Liver (tissue), 3 donors: ENCODE measurements around the gene CPOX.

Source experiments
- CTCF ChIP-seq: fragments of 150-350 bp; IDR thresholded peaks from 2 replicates; pipeline ENCODE4 v1.5.1; 2017; ENCODE audit warnings: improper control_type of control experiment, low read depth, low read length; ENCODE audit not compliant: missing input control
- EGR1 ChIP-seq, 2 donors: IDR thresholded peaks; 2 replicates each; pipeline ENCODE4 v1.6.1; 2016 to 2018; ENCODE audit warnings: antibody characterized with exemption in 2 of 2, low read depth in 2 of 2
- GABPA ChIP-seq, 2 donors: IDR thresholded peaks in 1 of 2; conservative IDR thresholded peaks in 1 of 2; 2 replicates each; pipeline ENCODE4 v1.6.1; 2016; ENCODE audit warnings: antibody characterized with exemption in 2 of 2, mild to moderate bottlenecking in 1 of 2, moderate library complexity in 1 of 2
- JUND ChIP-seq, 2 donors: IDR thresholded peaks; 2 replicates each; pipeline ENCODE4 v1.6.1; 2016; ENCODE audit warnings: antibody characterized with exemption in 2 of 2
- NR2F2 ChIP-seq: IDR thresholded peaks from 2 replicates; pipeline ENCODE4 v1.6.1; 2016; ENCODE audit warnings: antibody characterized with exemption
- RAD21 ChIP-seq, 2 donors: IDR thresholded peaks; 2 replicates each; pipeline ENCODE4 v1.6.1; 2016; ENCODE audit warnings: antibody characterized with exemption in 2 of 2, mild to moderate bottlenecking in 2 of 2
- RXRA ChIP-seq, 2 donors: IDR thresholded peaks; 2 replicates each; pipeline ENCODE4 v1.6.1; 2017 to 2018; ENCODE audit warnings: antibody characterized with exemption in 2 of 2, mild to moderate bottlenecking in 1 of 2
- TAF1 ChIP-seq: conservative IDR thresholded peaks from 2 replicates; pipeline ENCODE4 v1.6.1; 2016; ENCODE audit warnings: antibody characterized with exemption, mild to moderate bottlenecking
- YY1 ChIP-seq: IDR thresholded peaks from 2 replicates; pipeline ENCODE4 v1.6.1; 2016; ENCODE audit warnings: antibody characterized with exemption, mild to moderate bottlenecking
- TF ChIP-seq, protein P1 (sequence below): IDR thresholded peaks from 2 replicates; pipeline ENCODE4 v1.6.1; 2016; ENCODE audit warnings: antibody characterized with exemption
- TF ChIP-seq, protein P2 (sequence below): IDR thresholded peaks from 2 replicates; pipeline ENCODE4 v1.6.1; 2016; ENCODE audit warnings: antibody characterized with exemption, mild to moderate bottlenecking
- TF ChIP-seq, protein P3 (sequence below): IDR thresholded peaks from 2 replicates; pipeline ENCODE4 v1.6.1; 2016; ENCODE audit warnings: antibody characterized with exemption
- donor health status: healthy.
- donor health status: healthy.

DNA sequence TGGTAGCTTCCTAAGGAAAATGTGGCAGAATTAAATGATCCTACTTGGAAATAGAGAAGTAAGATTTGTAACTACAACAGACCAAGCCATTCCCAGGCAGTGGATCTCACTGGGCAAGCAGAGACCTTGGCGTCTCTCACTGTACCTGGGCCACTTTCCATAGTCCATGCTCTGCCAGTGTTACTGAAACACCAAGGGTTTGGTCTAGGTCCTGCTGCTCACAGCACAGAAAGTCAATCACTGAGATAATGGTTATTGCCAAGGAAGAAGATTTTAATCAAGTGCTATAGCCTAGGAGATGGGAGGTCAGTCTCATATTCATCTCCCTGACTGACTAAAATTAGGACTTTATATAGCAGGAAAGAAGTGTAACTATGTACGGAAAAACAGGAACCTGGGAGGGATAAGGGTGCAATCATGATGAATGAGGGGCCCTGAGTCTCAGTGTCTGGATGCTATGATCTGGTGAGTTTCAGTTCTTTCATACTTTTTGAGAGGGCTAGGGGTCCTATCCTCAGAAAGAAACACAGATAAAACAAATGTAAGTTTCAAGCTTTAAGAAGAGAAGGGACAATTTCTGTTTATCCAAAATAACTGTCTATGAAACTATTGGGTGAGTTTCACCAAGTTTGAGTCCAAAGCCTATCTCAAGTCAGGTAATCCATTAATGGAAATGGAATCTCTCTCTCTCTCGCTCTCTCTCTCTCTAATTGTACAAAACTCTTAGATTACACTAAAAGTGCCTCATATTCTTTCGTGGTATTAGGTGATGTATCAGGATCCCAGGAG, 41.0 kb downstream of the CPOX start:
- TF ChIP-seq CTCF (no peak), YY1 (no peak), EGR1 (IDR thresholded peaks at IDR 0.05; ENCODE audit: low read depth in 2 of 2) (no peak), RAD21 (IDR thresholded peaks at IDR 0.05) (no peak), JUND (IDR thresholded peaks at IDR 0.05) (no peak), GABPA (IDR thresholded peaks at IDR 0.05 in 1 of 2, conservative IDR thresholded peaks at IDR 0.05 in 1 of 2) (no peak), RXRA (IDR thresholded peaks at IDR 0.05) (no peak), NR2F2 (no peak), TAF1 (no peak)
- TF ChIP-seq, protein P1, sequence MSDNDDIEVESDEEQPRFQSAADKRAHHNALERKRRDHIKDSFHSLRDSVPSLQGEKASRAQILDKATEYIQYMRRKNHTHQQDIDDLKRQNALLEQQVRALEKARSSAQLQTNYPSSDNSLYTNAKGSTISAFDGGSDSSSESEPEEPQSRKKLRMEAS, result no peak
- TF ChIP-seq, protein P2, sequence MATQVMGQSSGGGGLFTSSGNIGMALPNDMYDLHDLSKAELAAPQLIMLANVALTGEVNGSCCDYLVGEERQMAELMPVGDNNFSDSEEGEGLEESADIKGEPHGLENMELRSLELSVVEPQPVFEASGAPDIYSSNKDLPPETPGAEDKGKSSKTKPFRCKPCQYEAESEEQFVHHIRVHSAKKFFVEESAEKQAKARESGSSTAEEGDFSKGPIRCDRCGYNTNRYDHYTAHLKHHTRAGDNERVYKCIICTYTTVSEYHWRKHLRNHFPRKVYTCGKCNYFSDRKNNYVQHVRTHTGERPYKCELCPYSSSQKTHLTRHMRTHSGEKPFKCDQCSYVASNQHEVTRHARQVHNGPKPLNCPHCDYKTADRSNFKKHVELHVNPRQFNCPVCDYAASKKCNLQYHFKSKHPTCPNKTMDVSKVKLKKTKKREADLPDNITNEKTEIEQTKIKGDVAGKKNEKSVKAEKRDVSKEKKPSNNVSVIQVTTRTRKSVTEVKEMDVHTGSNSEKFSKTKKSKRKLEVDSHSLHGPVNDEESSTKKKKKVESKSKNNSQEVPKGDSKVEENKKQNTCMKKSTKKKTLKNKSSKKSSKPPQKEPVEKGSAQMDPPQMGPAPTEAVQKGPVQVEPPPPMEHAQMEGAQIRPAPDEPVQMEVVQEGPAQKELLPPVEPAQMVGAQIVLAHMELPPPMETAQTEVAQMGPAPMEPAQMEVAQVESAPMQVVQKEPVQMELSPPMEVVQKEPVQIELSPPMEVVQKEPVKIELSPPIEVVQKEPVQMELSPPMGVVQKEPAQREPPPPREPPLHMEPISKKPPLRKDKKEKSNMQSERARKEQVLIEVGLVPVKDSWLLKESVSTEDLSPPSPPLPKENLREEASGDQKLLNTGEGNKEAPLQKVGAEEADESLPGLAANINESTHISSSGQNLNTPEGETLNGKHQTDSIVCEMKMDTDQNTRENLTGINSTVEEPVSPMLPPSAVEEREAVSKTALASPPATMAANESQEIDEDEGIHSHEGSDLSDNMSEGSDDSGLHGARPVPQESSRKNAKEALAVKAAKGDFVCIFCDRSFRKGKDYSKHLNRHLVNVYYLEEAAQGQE, result no peak
- TF ChIP-seq, protein P3, sequence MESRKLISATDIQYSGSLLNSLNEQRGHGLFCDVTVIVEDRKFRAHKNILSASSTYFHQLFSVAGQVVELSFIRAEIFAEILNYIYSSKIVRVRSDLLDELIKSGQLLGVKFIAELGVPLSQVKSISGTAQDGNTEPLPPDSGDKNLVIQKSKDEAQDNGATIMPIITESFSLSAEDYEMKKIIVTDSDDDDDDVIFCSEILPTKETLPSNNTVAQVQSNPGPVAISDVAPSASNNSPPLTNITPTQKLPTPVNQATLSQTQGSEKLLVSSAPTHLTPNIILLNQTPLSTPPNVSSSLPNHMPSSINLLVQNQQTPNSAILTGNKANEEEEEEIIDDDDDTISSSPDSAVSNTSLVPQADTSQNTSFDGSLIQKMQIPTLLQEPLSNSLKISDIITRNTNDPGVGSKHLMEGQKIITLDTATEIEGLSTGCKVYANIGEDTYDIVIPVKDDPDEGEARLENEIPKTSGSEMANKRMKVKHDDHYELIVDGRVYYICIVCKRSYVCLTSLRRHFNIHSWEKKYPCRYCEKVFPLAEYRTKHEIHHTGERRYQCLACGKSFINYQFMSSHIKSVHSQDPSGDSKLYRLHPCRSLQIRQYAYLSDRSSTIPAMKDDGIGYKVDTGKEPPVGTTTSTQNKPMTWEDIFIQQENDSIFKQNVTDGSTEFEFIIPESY, result no peak
